Measurements from ENCODE around the gene RBFA.

DNA sequence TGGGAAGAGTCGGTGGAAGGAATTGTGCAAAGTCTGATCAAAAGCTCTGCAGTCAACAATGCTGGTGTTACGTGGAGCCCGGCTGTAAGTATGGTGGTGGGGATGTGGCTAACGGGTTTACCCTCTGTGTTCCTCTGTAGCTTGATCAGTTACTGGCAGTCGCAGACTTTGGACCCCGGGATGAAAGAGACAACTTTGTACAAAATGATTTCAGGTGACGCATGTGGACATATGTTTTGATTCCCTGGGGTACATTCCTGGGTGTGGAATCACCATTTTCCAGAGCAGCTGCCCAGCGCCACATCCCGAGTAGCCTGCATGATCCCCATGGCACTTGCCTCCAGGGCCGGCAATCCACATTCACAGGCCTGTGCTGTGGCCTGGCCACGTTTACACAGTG lies 9.8 kb downstream of the RBFA start:
- no peak for TF ChIP-seq BRCA1 (IDR thresholded peaks at IDR 0.05; ENCODE audit: low read depth, low read length)
- TF ChIP-seq, protein P1, sequence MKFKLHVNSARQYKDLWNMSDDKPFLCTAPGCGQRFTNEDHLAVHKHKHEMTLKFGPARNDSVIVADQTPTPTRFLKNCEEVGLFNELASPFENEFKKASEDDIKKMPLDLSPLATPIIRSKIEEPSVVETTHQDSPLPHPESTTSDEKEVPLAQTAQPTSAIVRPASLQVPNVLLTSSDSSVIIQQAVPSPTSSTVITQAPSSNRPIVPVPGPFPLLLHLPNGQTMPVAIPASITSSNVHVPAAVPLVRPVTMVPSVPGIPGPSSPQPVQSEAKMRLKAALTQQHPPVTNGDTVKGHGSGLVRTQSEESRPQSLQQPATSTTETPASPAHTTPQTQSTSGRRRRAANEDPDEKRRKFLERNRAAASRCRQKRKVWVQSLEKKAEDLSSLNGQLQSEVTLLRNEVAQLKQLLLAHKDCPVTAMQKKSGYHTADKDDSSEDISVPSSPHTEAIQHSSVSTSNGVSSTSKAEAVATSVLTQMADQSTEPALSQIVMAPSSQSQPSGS (IDR thresholded peaks at IDR 0.05; ENCODE audit: low read length), result no peak
- TF ChIP-seq POLR2A (IDR thresholded peaks at IDR 0.05; ENCODE audit: low read depth, low read length), result no peak
- TF ChIP-seq, protein P2, sequence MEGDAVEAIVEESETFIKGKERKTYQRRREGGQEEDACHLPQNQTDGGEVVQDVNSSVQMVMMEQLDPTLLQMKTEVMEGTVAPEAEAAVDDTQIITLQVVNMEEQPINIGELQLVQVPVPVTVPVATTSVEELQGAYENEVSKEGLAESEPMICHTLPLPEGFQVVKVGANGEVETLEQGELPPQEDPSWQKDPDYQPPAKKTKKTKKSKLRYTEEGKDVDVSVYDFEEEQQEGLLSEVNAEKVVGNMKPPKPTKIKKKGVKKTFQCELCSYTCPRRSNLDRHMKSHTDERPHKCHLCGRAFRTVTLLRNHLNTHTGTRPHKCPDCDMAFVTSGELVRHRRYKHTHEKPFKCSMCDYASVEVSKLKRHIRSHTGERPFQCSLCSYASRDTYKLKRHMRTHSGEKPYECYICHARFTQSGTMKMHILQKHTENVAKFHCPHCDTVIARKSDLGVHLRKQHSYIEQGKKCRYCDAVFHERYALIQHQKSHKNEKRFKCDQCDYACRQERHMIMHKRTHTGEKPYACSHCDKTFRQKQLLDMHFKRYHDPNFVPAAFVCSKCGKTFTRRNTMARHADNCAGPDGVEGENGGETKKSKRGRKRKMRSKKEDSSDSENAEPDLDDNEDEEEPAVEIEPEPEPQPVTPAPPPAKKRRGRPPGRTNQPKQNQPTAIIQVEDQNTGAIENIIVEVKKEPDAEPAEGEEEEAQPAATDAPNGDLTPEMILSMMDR (IDR thresholded peaks at IDR 0.05 in 2 of 3, conservative IDR thresholded peaks at IDR 0.05 in 1 of 3; ENCODE audit: control insufficient read depth in 2 of 3, extremely low read depth in 1 of 3, insufficient read depth in 1 of 3, low read depth in 3 of 3, low read length in 3 of 3), result no peak
- no peak for TF ChIP-seq HDAC2 (IDR thresholded peaks at IDR 0.05)
- TF ChIP-seq CREM (IDR thresholded peaks at IDR 0.05; ENCODE audit: low read depth), result no peak
- no peak for TF ChIP-seq KDM1A (IDR thresholded peaks at IDR 0.05; ENCODE audit: borderline replicate concordance)
- no peak for TF ChIP-seq TARDBP (IDR thresholded peaks at IDR 0.05; ENCODE audit: borderline replicate concordance)
- TF ChIP-seq, protein P3, sequence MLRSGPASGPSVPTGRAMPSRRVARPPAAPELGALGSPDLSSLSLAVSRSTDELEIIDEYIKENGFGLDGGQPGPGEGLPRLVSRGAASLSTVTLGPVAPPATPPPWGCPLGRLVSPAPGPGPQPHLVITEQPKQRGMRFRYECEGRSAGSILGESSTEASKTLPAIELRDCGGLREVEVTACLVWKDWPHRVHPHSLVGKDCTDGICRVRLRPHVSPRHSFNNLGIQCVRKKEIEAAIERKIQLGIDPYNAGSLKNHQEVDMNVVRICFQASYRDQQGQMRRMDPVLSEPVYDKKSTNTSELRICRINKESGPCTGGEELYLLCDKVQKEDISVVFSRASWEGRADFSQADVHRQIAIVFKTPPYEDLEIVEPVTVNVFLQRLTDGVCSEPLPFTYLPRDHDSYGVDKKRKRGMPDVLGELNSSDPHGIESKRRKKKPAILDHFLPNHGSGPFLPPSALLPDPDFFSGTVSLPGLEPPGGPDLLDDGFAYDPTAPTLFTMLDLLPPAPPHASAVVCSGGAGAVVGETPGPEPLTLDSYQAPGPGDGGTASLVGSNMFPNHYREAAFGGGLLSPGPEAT (IDR thresholded peaks at IDR 0.05; ENCODE audit: low read depth), result no peak
- TF ChIP-seq SMC3 (IDR thresholded peaks at IDR 0.05; ENCODE audit: borderline replicate concordance, low read length), result no peak
- TF ChIP-seq TBL1XR1 (IDR thresholded peaks at IDR 0.05; ENCODE audit: low read depth, low read length), result no peak
- TF ChIP-seq, protein P4, sequence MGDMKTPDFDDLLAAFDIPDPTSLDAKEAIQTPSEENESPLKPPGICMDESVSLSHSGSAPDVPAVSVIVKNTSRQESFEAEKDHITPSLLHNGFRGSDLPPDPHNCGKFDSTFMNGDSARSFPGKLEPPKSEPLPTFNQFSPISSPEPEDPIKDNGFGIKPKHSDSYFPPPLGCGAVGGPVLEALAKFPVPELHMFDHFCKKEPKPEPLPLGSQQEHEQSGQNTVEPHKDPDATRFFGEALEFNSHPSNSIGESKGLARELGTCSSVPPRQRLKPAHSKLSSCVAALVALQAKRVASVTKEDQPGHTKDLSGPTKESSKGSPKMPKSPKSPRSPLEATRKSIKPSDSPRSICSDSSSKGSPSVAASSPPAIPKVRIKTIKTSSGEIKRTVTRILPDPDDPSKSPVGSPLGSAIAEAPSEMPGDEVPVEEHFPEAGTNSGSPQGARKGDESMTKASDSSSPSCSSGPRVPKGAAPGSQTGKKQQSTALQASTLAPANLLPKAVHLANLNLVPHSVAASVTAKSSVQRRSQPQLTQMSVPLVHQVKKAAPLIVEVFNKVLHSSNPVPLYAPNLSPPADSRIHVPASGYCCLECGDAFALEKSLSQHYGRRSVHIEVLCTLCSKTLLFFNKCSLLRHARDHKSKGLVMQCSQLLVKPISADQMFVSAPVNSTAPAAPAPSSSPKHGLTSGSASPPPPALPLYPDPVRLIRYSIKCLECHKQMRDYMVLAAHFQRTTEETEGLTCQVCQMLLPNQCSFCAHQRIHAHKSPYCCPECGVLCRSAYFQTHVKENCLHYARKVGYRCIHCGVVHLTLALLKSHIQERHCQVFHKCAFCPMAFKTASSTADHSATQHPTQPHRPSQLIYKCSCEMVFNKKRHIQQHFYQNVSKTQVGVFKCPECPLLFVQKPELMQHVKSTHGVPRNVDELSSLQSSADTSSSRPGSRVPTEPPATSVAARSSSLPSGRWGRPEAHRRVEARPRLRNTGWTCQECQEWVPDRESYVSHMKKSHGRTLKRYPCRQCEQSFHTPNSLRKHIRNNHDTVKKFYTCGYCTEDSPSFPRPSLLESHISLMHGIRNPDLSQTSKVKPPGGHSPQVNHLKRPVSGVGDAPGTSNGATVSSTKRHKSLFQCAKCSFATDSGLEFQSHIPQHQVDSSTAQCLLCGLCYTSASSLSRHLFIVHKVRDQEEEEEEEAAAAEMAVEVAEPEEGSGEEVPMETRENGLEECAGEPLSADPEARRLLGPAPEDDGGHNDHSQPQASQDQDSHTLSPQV (IDR thresholded peaks at IDR 0.05), result no peak
- no peak for TF ChIP-seq ZNF207 (IDR thresholded peaks at IDR 0.05; ENCODE audit: borderline replicate concordance)

All from GM12878 (cell line).